Prostate gland (tissue), 2 donors: ENCODE results near the gene CRADD.

ENCODE experiments used
- POLR2A ChIP-seq: fragments of 450-650 bp; IDR thresholded peaks from one replicate; pipeline ENCODE4 v1.6.1; 2016; ENCODE audit warnings: antibody characterized with exemption, mild to moderate bottlenecking
- TF ChIP-seq, protein P1 (sequence below), 4 experiments: fragments of 200-600 bp in 2 of 4; fragments of 450-650 bp in 2 of 4; sonication (generic) in 2 of 4; IDR thresholded peaks; 1 replicate in 3 of 4; 2 replicates in 1 of 4; pipeline ENCODE4 v1.5.1; 2016 to 2019; ENCODE audit warnings: antibody characterized with exemption in 4 of 4, mild to moderate bottlenecking in 2 of 4, moderate library complexity in 2 of 4

DNA sequence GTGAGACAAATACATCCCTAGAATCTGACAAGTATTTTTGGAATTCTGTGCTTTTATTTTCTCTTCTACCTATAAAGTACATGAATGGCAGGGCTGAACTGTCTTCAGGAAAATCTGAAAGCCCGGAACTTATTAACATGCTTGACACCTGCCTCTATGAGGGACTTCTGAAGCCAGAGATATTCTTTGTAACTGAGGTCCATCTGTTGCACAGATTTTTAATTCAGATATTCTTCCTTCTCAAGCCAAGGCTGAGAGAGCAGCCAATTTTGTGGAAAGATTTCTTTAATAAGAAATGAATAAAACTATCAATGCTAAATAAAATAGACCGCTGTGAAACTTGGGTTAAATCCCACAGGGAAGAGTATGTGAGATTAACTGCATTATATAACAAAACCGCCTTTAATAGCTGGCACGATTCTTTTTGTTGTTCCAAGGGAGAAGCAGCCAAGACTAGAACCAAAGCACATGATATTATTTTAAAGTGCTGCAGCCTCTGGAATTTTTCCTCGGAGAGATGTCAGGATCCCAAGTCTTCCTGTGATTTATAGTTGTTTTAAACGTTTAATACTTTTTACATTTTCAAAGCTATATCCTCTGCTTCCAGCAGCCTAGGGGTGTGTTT lies 148.9 kb downstream of the CRADD start:
- TF ChIP-seq, protein P1, sequence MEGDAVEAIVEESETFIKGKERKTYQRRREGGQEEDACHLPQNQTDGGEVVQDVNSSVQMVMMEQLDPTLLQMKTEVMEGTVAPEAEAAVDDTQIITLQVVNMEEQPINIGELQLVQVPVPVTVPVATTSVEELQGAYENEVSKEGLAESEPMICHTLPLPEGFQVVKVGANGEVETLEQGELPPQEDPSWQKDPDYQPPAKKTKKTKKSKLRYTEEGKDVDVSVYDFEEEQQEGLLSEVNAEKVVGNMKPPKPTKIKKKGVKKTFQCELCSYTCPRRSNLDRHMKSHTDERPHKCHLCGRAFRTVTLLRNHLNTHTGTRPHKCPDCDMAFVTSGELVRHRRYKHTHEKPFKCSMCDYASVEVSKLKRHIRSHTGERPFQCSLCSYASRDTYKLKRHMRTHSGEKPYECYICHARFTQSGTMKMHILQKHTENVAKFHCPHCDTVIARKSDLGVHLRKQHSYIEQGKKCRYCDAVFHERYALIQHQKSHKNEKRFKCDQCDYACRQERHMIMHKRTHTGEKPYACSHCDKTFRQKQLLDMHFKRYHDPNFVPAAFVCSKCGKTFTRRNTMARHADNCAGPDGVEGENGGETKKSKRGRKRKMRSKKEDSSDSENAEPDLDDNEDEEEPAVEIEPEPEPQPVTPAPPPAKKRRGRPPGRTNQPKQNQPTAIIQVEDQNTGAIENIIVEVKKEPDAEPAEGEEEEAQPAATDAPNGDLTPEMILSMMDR (IDR thresholded peaks at IDR 0.05), result no peak
- TF ChIP-seq POLR2A, result no peak
